Esophagus squamous epithelium (tissue), 5 donors: ENCODE measurements around the gene PPA1. TPM values are rescaled to one million over a fixed set of nuclear protein-coding genes. Genes with fewer than 3 reads are reported as not detected.

Source experiments
- DNase-seq: peaks from one replicate; lab custom pipeline; 2025; lab: John Stamatoyannopoulos, UW
- H3K27ac ChIP-seq, 4 donors: fragments of 200-600 bp; sonication (generic); one replicate each; pipeline ENCODE4 v1.5.1; 2016 to 2019; ENCODE audit warnings: mild to moderate bottlenecking in 1 of 4
- H3K27me3 ChIP-seq, 4 donors: fragments of 200-600 bp; sonication (generic); 1 replicate in 3 of 4; 2 replicates in 1 of 4; pipeline versions ENCODE4 v1.5.1 to v1.6.0; 2017 to 2021; ENCODE audit warnings: antibody characterized with exemption in 1 of 4
- H3K36me3 ChIP-seq, 3 donors: fragments of 200-600 bp; sonication (generic); one replicate each; pipeline ENCODE4 v1.5.1; 2016 to 2019
- H3K4me1 ChIP-seq, 3 donors: fragments of 200-600 bp; sonication (generic); one replicate each; pipeline ENCODE4 v1.5.1; 2017 to 2019
- H3K4me3 ChIP-seq, 4 donors: fragments of 200-600 bp; sonication (generic); 1 replicate in 3 of 4; 2 replicates in 1 of 4; pipeline ENCODE4 v1.5.1; 2016 to 2019; ENCODE audit warnings: mild to moderate bottlenecking in 2 of 4, moderate library complexity in 1 of 4
- H3K9me3 ChIP-seq, 3 donors: fragments of 200-600 bp; sonication (generic); one replicate each; pipeline ENCODE4 v1.5.1; 2016 to 2019
- POLR2A ChIP-seq, 4 donors: fragments of 450-650 bp; IDR thresholded peaks; one replicate each; pipeline ENCODE4 v1.6.1; 2017; ENCODE audit warnings: antibody characterized with exemption in 4 of 4, mild to moderate bottlenecking in 4 of 4, moderate library complexity in 3 of 4
- WGBS, 2 donors: methylation state at CpG; one replicate each; pipeline ENCODE4 v1.1.5; 2018; 5-methylcytosine and 5-hydroxymethylcytosine counted together
- intact Hi-C: fragments of 100-400 bp; cut with DNase I; formaldehyde crosslinking; loops from one replicate; pipeline ENCODE4 v1.15.0; 2022
- total RNA-seq, 4 donors: library from RNA; depleted of rRNA; stranded (reverse); fragments of >200 nt; gene quantifications; one replicate each; pipeline ENCODE4 v1.1.0, GENCODE V29; 2016
- TF ChIP-seq, protein P1 (sequence below), 6 experiments: fragments of 450-650 bp in 4 of 6; fragments of 200-600 bp in 2 of 6; sonication (generic) in 2 of 6; IDR thresholded peaks; one replicate each; pipeline ENCODE4 v1.5.1; 2016 to 2019; ENCODE audit warnings: antibody characterized with exemption in 6 of 6, mild to moderate bottlenecking in 4 of 6, moderate library complexity in 4 of 6
- donor health status: DM: yes; HTN: yes; CAD: no.

Gene PPA1
- total RNA-seq, 4 donors from 2014 or later = 129 to 210 (median 157) TPM

DNA sequence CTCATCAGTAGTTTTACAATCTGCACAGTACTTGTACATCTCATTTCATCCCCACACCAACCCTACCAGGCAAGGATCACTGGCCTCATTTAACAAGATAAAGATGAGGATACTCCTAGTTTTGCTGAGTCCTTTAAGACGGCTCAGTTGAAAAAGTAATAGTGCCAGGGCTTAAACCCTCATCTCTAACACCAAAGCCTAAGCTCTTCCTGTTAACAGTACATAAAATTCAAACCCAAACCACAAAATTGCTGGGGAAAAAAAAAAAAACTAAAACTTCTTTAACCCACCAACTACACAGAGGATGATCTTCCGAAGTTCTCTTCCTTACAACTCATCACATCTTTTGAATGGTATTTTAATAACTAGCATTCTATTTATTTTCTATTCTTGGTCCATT, 64.2 kb downstream of the PPA1 start:
- Histone ChIP-seq H3K4me3 (peak overlapping the region; percentile 77 to 99 (median 91)), H3K36me3 (peaks cover 0 to 20% (median 0%) of the 10 kb centered on the region in 3 donors), H3K4me1 (peaks cover 6 to 68% (median 27%) of the 10 kb centered on the region in 3 donors), H3K27me3 (no peaks in the 10 kb centered on the region), H3K27ac (peak overlapping the region in 2 of 4 donors; percentile 95 to 99), H3K9me3 (no peaks in the 10 kb centered on the region)
- WGBS, 2 donors = 9 to 11% methylated on average over 2 of the region's 2 CpGs
- intact Hi-C loops = no loop called here
- DNase-seq = no peak
- TF ChIP-seq, protein P1, sequence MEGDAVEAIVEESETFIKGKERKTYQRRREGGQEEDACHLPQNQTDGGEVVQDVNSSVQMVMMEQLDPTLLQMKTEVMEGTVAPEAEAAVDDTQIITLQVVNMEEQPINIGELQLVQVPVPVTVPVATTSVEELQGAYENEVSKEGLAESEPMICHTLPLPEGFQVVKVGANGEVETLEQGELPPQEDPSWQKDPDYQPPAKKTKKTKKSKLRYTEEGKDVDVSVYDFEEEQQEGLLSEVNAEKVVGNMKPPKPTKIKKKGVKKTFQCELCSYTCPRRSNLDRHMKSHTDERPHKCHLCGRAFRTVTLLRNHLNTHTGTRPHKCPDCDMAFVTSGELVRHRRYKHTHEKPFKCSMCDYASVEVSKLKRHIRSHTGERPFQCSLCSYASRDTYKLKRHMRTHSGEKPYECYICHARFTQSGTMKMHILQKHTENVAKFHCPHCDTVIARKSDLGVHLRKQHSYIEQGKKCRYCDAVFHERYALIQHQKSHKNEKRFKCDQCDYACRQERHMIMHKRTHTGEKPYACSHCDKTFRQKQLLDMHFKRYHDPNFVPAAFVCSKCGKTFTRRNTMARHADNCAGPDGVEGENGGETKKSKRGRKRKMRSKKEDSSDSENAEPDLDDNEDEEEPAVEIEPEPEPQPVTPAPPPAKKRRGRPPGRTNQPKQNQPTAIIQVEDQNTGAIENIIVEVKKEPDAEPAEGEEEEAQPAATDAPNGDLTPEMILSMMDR (IDR thresholded peaks at IDR 0.05) = no peak
- no peak for TF ChIP-seq POLR2A (IDR thresholded peaks at IDR 0.05)

DNA sequence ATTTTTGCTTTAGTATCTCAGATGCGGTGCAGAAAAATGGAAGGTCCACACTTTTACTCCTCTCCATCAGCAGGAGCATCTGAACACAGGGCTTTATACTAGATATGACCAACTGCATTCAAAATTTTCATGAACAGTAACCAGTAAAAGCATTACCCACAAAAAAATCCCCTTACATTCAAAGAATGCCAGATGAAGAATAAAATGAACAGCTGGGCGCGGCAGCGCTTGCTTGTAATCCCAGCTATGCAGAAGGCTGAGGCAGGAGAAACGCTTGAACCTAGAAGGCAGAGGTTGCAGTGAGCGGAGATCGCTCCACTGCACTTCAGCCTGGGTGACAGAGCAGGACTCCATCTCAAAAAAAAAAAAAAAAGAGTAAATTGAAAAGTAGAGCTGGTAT, 66.0 kb downstream of the PPA1 start:
- DNase-seq = no peak
- no peak overlapping the region for H3K4me3 ChIP-seq
- intact Hi-C loops = no loop called here
- H3K9me3 ChIP-seq = no peaks in the 10 kb centered on the region
- peaks cover 0 to 20% (median 0%) of the 10 kb centered on the region in 3 donors for H3K36me3 ChIP-seq
- H3K27ac ChIP-seq = no peak overlapping the region
- no peaks in the 10 kb centered on the region for H3K27me3 ChIP-seq
- TF ChIP-seq, protein P1 (IDR thresholded peaks at IDR 0.05) = no peak
- no peak for TF ChIP-seq POLR2A (IDR thresholded peaks at IDR 0.05)
- WGBS, 2 donors = 73 to 80% methylated on average over 7 of the region's 7 CpGs
- peaks cover 6 to 80% (median 37%) of the 10 kb centered on the region in 3 donors for H3K4me1 ChIP-seq

DNA sequence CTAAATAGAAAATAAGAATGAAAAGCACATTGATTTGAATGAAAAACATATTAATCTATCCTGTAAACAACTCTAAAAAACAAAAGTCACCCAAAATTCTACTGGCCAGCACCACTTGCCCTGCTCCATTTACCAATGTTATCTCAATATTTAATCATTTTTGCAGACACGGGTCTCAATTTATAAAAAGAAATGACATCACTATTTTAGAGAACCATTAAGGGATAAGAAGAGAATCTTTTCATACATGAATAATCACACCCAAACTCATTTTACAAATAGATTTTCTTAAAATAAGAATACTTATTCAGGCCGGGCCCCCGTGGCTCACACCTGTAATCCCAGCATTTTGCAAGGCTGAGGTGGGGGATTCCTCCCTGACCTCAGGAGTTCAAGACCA, 66.8 kb downstream of the PPA1 start:
- WGBS, 2 donors = 75 to 76% methylated on average over 3 of the region's 3 CpGs
- intact Hi-C loops = no loop called here

DNA sequence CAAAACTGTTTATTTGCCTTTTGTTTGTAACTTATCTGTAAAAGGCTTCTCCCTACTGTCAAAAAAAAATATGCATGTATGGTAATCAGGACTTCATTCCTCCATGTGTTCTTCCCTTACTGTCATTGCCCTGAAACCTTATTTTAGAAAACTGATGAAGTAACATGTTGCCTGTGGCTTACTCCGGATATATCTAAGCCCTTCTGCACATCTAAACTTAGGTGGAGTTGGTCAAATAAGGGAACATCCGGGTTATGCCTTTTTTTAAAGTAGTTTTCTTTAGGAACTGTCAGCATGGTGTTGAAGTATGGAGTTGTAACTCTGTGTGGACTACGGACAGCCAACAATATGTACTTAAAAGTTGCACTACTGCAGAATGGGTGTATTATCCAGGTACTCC, 69.1 kb downstream of the PPA1 start:
- Histone ChIP-seq H3K27me3 (no peaks in the 10 kb centered on the region), H3K36me3 (peaks cover 0 to 50% (median 4%) of the 10 kb centered on the region in 3 donors), H3K4me3 (no peak overlapping the region), H3K9me3 (no peaks in the 10 kb centered on the region), H3K4me1 (peaks cover 4 to 86% (median 36%) of the 10 kb centered on the region in 3 donors), H3K27ac (no peak overlapping the region)
- intact Hi-C loops = no loop called here
- TF ChIP-seq POLR2A (IDR thresholded peaks at IDR 0.05) = no peak
- TF ChIP-seq, protein P1 (IDR thresholded peaks at IDR 0.05) = no peak
- no peak for DNase-seq
- WGBS, 2 donors = 66 to 73% methylated on average over 3 of the region's 3 CpGs

More for the DNA sequence above, 66.8 kb downstream of the PPA1 start:
- H3K27ac ChIP-seq = no peak overlapping the region
- H3K9me3 ChIP-seq = no peaks in the 10 kb centered on the region
- no peaks in the 10 kb centered on the region for H3K27me3 ChIP-seq
- DNase-seq = no peak
- H3K36me3 ChIP-seq = peaks cover 0 to 27% (median 0%) of the 10 kb centered on the region in 3 donors
- H3K4me3 ChIP-seq = no peak overlapping the region
- no peak for TF ChIP-seq POLR2A (IDR thresholded peaks at IDR 0.05)
- TF ChIP-seq, protein P1 (IDR thresholded peaks at IDR 0.05) = no peak
- H3K4me1 ChIP-seq = peaks cover 6 to 86% (median 40%) of the 10 kb centered on the region in 3 donors

DNA sequence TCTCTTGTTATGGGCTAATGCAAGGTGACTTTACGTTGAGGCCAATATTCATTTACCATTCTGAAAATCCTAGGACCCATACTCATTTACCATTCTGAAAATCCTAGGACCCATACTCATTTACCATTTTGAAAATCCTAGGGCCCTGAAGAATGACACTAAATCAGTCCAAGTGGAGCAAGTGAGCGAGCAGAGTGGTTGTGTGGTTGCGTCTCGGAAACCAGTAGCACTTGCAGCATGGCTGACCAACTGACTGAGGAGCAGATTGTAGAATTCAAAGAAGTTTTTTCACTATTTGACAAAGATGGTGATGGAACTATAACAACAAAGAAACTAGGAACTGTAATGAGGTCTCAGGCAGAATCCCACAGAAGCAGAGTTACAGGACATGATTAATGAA, 69.8 kb downstream of the PPA1 start:
- Histone ChIP-seq H3K4me1 (peaks cover 0 to 79% (median 29%) of the 10 kb centered on the region in 3 donors), H3K27me3 (no peaks in the 10 kb centered on the region), H3K9me3 (no peaks in the 10 kb centered on the region), H3K4me3 (no peak overlapping the region), H3K27ac (no peak overlapping the region), H3K36me3 (peaks cover 0 to 57% (median 4%) of the 10 kb centered on the region in 3 donors)
- DNase-seq = no peak
- WGBS, 2 donors = 84 to 90% methylated on average over 4 of the region's 4 CpGs
- TF ChIP-seq POLR2A (IDR thresholded peaks at IDR 0.05) = no peak
- TF ChIP-seq, protein P1 (IDR thresholded peaks at IDR 0.05) = no peak
- intact Hi-C loops = no loop called here
